NCI-H1694 treated with DMSO at 0.1 percent for 48 hours (cell line): ENCODE results near the gene NIPAL4.
"Not testable (repeated sequence)": the region's sequence is repeated elsewhere in the genome, so short reads cannot be mapped to it uniquely, and the experiment has no call there.

Source experiments
- DNase-seq: peaks from one replicate; lab custom pipeline; 2025; lab: John Stamatoyannopoulos, UW

The NIPAL4 gene

DNA sequence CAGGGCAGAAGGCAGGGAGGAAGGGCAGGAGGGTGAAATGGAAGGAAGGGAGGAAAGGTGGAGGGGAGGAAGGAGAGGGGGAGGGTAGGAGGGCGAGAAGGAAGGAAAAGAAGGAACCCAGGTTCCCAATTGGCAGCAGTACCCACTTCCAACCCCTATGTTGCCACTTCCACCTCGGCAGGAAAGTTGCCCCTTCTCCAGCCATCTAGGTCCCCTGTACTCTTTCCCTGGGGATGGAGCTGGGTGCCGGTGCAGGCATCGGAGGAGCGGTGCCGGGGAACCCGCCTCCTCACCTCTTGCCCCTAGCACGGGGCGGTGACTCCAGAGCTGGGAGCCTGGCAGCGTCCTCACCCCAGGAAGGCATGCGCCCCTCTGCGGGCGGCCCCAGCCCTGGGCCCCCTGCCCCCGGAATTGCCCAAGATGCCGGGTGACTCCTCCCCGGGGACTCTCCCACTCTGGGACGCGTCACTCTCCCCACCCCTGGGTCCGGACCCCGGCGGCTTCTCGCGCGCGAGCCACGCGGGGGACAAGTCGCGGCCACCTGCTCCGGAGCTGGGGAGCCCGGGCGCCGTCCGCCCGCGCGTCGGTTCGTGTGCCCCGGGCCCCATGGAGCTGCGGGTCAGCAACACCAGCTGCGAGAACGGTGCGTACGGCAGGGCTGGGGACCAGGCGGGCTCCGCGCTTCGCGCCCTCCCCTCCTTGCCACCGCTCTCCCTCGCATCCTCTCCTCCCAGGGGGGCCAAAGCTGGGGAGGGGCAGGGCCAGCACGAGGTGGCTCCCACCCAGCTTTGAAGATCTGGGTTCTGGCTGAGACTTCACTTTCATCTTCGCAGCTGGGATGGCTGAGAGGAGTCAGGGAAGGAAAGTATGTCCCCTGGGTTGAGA, at the start of gene NIPAL4:
Gene NIPAL4, plus strand, starts transcription at position 499 of the 885 bp plus-strand sequence. Its CDS starts 108 bp downstream, at position 607.
- DNase-seq = no peak

DNA sequence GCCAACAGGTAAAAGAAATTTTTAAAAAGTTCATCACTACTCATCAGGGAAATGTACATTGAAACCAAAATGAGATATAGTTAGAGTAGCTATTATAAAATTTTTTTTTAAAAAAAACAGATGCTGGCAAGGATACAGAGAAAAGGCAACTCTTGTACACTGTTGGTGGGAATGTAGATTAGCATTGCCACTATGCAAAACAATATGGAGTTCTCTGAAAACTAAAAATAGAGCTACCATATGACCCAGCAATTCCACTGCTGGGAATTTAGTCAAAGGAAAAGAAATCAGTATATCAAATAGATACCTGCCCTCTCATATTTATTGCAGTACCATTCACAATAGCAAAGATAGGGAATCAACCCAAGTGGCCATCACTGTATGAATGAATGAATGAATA, 44.2 kb upstream of the NIPAL4 start:
- DNase-seq = no peak

DNA sequence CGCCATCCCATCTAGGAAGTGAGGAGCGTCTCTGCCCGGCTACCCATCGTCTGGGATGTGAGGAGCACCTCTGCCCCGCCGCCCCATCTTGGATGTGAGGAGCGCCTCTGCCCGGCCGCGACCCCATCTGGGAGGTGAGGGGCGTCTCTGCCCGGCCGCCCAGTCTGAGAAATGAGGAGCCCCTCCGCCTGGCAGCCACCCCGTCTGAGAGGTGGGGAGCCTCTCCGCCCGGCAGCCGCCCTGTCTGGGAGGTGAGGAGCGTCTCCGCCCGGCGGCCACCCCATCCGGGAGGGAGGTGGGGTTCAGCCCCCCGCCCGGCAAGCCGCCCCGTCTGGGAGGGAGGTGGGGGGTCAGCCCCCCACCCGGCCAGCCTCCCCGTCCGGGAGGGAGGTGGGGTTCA, 40.5 kb upstream of the NIPAL4 start:
- DNase-seq = not testable (repeated sequence)

DNA sequence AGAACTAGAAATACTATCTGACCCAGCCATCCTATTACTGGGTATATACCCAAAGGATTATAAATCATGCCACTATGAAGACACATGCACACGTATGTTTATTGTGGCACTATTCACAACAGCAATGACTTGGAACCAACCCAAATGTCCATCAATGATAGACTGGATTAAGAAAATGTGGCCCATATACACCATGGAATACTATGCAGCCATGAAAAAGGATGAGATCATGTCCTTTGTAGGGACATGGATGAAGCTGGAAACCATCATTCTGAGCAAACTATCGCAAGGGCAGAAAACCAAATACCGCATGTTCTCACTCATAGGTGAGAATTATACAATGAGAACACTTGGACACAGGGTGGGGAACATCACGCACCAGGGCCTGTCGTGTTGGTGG, 30.1 kb upstream of the NIPAL4 start:
- DNase-seq = not testable (repeated sequence)

DNA sequence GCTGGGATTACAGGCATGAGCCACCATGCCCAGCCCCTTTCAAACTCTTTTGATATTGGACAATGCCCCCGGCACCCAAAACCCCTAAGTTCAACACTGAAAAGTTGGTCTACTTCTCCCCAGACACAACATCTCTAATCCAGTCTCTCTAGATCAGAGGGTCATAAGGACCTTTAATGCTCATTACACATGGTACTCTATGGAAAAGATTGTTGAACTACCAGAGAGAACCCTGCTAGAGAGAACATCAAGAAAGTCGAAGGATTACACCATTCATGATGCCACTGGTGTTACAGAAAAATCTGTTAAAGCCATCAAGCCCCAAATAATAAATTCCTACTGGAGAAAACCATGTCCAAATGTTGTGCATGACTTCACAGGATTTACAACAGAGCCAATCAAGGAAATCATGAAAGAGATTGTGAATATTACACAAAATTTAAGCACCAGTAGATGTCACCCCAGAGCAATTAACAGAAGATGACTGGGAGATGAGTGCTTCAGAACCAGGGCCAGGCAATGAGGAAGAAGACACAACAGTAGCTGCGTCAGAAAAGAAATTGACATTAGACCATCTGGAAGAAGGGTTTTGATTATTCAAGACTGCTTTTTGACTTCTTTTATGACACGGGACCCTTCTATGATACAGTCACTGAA, 28.3 kb upstream of the NIPAL4 start:
- peak; percentile 33 for DNase-seq

DNA sequence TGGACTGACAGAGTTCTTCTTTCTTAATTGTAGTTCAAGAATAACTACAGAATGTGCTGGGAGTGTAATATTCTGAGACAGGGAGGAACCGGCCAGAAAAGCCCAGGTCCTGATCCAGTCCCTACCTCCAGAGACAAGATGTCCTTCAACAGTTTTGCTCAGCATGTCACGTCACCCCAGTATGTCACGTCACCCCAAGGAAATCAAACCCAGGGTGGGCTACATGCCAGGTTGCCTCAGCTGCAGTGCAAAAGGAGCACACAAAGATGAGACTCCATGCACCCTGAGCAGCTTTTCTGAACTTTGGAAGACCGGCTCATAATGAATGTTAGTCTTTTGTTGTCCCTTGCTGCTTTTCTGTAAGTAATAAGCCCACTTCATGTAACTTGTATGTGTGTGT, 25.9 kb upstream of the NIPAL4 start:
- no peak for DNase-seq

DNA sequence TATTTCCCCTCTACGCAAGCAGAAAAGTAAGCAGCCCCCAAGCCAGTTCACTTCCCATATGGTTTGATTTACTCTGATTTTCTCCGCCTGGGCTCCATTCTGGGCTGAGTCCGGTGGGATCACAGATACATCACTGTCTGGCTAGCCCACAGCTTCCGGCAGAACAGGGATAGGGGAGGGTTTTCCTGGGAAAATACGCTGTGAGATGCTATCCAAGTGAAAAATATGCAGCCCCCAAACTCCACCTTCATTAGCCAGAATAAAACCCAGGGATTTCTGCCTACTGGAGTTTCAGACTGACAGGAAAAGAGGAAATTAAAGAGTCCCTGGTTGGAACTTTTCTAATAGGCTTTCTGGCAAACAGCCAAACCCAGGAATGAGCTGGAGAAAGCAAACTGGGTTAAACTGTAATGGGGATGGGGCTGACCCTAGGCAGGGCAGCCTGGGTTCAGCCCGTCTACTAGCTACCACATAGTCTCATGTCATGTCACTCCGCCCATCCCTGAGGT, 16.9 kb upstream of the NIPAL4 start:
- DNase-seq = no peak

DNA sequence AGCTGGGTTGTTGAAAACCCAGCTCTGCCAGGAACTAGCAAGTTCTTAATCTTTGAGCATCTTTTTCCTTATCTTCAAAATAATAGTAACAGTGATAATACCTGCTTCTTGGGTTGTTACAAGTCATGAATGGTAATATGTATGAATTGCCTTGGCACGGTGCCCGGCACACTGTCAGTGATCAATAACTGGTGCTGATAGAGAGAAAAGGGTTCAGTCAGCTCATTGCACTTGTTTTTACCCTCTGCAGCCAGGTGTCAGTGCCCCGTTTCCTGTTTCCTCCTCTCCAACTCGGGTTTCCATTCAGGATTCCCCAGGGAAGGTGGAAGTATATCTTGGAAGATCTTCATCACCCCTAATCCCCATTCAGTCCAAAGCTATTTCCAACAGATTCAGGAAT, 15.8 kb upstream of the NIPAL4 start:
- DNase-seq = no peak

DNA sequence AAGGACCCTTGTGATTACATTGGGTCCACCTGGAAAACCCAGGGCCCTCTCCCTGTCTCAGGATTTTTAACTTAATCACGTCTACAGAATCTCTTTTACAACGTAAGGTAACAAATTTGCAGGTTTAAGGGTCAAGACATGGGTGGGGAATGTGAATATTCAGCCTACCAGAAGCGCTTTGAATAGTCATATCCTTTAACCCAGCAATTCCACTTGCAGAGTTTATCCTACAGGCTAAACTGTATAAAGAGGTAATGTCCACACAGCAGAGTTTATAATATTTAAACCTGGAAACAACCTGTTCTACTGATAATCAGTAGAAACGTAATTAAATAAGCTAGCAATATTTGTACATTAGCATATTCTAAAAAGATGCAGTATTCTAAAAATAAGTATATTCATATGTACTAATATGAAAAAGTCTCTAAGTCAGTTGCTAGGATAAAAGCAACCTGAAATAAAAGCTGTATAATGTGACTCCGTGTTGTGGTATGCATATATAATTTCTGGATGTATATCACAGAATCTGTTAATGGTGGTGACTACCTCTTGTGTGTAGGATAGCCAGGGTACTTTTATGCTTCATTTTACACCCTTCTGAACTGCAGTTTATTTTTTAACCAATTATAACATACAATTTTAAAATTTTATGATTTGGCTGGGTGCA, 14.1 kb upstream of the NIPAL4 start:
- DNase-seq = no peak

DNA sequence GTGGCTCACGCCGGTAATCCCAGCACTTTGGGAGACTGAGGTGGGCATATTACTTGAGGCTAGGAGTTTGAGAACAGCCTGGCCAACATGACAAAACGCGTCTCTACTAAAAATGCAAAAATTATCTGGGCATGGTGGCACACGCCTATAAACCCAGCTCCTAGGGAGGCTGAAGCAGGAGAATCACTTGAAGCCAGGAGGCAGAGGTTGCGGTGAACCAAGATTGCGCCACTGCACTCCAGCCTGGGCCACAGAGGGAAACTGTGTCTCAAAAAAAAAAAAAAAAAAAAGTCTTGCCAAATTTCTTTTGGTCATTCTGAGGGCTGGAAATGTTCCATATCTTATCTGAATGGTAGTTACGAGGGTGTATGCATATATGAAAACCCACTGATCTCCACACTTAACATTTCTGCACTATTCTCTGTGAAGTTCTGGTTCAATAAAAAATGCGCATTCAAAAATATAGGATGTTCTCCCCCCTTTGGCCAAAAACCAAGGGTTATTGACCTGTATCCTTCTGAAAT, 13.5 kb upstream of the NIPAL4 start:
- no peak for DNase-seq

DNA sequence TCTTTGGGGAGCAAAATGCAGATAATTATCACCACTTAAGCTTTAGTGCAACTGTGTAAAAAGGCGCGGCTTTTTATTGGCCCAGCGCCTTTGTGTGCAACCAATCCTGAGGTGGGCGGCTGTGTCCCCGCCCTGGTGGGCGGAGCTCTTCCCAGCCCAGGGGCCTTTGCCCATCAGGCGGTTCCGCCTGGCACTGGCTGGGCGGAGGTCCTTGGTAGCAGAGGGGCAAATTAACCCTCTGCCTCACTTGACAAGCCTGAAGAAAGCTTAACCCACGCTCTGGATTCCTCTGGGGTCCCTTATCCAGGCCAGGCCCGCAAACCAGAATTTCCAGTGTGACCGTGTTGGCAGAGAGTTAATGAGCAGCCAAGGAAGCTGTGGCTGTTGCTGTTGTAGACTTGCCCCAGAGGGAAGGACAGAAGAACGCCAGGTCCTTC, 12.8 kb upstream of the NIPAL4 start:
- no peak for DNase-seq

DNA sequence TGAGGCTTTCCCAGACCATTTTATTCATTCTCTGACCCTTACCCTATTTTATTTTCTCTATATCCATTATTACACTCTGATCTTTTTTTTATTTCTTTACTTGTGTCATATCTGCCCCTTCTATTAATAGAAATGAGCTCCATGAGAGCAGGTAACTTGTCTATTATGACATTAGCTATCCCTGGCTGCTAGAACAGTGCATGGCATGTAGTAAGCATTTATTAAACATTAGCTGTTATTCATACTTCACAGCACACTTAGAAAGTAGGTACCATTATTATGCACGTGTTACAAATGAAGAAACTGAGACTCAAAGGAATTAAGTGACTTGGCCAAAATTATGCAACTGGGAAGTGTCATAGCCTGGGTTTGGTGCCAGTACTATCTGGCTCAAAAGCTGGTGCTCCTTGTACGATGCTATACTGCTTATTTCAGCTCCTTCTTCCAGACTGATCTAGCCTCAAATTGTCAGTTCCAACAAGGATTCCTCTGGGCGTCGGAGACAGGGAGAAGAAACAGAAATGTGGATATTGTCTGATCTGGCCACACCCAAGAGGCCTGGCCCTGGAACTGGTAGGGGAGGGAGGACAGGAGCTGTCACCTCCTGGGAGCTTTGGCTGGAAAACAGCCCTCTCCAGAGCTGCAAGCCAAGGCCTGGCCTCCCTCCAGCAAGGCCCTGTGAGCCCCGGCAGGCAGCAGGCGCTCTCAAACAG, 10.8 kb upstream of the NIPAL4 start:
- DNase-seq = peak; percentile 53

DNA sequence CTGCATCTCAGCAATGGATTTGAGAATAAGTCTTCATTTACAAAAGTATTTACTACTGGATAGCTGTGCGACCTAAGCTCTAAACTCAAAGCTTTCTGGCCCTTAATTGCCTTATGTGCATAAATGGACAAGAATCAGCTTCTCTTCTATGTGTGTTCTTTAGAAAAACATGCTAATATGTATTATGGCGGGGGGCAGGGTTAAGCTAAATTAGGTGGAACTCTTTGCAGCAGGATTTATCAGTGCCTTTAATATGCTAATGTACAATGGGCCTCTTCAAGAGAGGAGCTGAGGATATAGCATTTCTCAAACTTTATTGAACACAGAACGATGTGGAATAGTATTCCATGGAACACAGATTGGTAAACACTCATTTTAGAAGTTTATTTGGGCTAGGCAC, 10.0 kb upstream of the NIPAL4 start:
- DNase-seq = no peak

DNA sequence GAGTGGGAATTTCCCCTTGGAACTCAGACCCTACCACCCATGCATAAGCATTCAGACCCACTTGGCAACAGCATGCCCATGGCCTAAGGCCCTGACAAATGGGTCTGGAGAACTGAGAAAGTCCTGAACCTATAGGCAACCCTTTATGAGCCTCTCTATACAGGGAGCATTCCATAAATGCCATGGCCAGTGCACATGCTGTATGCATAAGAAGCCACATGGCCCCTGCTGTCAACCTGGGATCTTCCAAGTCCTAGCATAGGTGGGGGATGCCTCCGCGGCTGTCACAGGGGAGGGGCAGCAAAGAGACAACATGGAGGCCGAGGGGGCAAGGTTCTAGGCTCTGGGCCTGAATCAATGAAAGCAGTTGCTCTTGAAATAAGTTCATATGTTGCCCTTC, 8.2 kb upstream of the NIPAL4 start:
- no peak for DNase-seq

DNA sequence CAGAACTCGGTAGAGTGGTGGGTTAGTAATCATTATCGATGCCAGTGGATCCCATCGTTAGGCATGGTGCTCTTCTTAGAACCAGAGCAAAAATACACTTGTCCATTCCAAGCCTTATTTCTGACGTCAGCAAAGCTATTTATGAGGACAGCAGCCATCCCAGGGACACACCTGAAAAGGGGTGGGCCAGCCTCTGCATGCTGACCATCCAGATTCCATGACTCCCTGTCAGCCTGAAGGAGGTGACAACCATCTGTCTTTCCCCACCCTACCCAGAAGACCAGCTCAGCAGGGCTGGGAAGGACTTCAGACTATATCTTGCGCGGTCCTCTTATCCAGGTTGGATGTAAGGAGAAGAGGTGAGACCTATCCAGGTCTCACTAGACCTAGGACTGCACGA, 5.7 kb upstream of the NIPAL4 start:
- no peak for DNase-seq

DNA sequence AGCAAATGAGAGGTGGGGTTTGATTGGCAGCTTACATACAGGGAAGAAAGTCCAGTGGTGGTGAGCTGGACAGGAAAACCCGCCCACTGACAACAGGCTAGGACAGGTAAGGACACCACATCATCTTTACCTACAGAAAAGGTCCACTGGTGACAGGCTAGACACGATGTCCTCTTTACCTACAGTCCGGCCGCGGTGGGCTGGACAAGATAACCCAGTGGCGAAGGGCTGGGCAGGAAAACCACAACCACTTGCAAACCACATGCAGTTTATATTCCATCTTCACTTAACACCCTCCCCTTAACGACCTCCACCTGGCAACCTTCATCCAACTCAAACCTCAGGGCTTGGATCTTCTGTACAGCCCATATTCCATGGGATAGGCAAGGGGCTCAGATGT, 5.0 kb upstream of the NIPAL4 start:
- no peak for DNase-seq

DNA sequence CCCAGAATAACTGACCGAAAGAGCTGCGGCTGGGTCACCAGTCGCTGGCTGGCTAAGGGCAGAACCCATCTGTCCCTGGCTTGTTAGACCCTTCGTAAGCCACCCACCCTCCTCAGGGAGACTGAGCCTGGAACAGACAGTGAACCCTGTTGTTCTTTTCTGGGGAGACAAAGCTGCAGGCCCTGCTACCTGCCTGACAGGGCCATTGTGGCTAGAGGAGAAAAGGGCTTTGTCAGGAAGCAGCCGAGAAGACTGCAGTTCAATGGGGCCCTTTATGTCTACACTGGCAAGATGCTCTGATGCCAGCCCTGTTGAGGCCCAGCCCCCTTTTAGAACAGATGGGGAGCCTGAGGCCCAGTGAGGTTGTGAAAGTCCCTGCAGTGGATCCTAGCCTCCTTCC, 3.7 kb upstream of the NIPAL4 start:
- DNase-seq = no peak

DNA sequence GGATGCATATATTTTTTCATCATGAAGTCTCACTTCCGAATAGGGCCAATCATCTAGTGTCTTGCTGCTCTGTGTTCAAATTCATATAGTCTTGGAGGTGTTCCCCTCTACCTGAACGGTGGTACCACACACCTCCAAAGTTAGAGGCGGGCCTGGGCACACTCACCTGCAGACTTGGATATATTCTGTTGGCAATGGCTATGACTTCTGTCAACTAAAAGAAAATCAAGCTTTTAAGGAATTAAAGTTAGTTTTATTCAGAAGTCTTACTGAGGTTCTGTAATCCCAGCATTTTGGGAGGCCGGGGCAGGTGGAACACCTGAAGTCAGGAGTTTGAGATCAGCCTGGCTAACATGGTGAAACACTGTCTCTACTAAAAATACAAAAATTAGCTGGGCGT, 2.6 kb upstream of the NIPAL4 start:
- DNase-seq = no peak

DNA sequence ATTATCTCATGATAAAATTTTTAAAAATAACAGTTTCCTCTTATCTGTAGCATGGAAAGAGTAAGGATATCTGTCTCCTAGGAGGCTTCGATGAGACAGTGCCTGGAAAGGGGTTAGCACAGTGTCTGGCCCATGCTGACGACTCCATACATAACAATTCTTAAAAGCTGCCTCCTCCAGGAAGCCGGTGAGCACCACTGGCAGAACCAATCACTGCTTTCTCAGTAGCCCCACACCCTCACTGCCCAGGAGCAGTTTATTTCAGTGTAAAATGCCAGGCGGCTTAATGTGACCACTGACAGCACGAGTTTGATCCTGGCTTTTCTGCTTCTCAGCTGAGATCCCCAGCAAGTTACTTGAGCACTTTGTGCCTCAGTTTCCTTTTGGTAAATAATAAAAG, 1.2 kb upstream of the NIPAL4 start:
- DNase-seq = no peak

DNA sequence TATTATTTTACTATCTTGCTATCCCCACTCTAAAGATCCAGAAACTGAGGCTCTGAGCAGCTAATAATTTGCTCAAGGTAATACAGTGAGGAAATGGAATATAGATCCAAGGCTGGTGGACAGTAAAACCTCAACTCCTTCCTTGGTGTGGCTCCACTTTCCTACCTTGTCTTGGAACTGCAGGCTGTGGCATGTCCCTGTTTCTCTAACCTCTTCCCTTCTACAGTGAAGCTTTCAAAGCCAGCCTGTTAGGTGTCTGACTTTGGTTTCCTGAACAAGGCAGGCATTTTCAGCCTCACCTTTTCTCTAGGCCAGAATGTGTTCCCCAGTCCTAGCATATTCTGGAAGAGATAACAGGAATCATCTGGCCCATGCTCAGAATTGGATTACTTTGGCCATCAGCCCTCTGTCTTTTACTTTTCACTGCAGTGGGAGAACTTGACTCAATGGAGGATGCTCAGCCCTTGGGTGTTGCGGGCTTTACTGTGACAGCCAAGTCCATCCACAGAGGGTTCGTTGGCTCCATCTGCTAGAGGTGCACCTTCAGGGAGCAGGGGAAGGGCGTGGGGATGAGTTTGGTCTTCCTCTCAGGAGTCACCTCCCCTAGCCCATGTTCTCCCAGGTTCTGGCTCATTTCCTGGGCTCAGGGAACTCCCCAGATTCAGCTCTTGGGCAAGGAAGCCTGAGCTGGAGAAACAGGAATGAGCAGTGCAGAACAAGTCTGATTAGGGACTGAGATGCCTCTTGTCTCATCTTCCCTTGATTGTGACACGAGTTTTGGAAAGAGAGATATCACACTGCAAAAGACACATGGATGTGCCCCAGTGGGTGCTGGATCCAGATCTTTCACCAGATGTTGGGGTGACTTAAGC, 1.1 kb downstream of the NIPAL4 start:
- no peak for DNase-seq

DNA sequence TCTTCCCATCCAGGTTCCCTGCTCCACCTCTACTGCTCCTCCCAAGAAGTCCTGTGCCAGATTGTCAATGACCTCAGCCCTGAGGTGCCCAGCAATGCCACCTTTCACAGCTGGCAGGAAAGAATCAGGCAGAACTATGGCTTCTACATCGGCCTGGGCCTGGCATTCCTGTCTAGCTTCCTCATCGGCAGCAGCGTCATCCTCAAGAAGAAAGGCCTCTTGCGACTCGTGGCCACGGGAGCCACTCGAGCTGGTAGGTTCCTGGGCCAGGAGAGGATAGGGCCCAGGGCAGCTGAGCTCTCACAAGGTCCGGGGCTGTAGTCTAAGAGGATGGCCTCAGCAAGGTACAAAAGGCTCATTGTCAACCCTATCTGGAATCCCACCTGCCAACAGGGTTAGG, 3.1 kb downstream of the NIPAL4 start:
- DNase-seq = no peak
